Measurements from ENCODE around the gene FAM168B. TPM values are rescaled to one million over a fixed set of nuclear protein-coding genes. Genes with fewer than 3 reads are reported as not detected.

Gene FAM168B
- total RNA-seq, 2 donors from 2014 or later = 78.7 to 94.7 TPM

DNA sequence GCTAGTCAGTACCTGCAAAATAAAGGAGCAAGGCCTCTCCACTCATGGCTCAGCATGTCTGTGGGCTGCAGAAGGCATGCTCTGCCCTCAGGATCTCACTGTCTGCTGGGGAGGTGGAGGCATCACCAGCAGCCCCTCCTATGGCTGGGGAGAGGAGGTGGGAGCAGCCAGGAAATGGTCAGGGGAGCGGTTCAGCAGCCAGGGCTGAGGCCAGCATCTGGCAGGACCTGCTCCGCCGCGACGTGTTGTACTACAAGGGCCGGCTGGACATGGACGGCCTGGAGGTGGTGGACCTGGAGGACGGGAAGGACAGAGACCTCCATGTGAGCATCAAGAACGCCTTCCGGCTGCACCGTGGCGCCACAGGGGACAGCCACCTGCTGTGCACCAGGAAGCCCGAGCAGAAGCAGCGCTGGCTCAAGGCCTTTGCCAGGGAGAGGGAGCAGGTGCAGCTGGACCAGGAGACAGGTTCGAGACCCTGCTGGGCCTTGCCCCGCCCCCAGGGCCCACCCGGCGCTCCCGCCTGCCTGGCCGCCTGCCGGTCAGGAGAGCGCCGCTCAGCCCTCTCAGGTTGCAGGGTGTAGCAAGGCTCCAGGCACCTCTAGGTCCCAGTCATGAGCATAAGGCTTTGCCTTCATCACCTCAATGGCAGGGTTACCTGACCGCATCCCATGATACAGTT is 49.0 kb downstream of the FAM168B start:
- ATAC-seq = no peak
- intact Hi-C loops (cut with DNase I) = no loop called here
- no peak for DNase-seq

DNA sequence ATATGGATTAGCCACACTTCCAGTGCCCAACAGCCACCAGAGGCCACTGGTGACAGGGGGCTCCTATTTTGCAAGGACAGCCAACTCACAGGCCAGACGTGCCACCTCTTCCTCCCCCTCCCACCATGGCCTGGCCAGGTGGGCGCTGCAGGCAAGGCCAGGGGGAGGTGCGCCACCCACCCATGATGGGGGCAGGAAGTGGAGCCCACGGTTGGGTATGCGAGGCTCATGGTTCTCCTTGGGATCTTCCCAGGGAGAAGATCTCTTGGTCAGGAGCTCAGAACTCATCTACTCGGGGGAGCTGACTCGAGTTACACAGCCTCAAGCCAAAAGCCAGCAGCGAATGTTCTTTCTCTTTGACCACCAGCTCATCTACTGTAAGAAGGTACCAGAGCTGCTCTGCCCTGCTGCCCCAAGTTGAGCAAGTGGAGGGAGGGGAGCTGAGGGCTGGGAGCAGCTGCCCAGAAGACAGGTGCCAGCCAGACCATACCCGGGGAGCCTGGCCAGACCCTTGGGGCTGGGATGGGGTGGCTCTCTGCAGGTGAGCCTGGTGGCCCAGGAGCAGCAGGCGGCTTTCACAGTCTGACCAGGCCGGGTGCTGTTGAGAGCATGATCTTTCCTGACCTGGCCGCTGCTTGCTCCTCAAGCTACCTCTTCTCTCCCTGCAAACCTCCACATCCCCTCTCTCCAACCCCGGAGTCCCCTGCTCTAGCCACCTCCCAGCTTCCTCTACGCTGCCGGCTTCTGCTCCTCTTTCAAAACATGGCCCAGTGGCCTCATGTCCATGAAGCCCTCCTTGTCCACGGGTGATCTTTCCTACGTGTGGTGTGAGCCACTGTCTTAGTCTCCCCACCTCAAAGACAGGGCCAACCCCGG is 49.8 kb downstream of the FAM168B start:
- intact Hi-C loops (cut with DNase I) = no loop called here
- no peak for DNase-seq
- ATAC-seq = no peak

DNA sequence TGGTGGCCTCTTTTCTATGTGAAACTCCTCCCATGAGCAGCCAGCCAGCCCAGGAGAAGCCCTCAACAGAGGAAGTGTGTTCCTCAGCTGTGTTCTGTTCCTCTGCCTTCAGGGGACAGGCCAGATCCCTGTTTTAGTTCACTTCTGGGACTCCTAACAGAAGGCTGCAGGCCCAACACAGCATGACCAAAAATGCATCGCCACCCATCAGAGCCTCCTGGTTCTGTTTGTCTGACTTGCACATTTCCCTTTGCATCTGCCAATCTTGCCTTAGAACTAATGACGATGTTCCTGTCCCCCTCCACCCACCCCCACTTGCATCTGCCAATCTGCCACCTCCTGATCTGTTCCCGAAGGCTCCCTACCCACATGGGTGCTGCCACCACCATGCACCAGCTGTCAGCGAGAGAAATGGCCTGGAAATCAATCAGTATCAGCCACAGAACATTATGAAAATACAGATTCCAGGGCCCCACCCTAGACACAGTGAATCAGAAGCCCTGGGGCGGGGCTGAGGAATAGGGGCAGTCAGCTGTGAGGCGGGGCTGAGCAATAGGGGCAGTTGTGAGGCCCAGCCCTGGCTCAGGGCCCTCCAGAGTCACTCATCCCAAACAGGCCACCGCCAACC is 51.0 kb downstream of the FAM168B start:
- intact Hi-C loops (cut with DNase I) = no loop called here
- ATAC-seq (no peak), DNase-seq (no peak)

DNA sequence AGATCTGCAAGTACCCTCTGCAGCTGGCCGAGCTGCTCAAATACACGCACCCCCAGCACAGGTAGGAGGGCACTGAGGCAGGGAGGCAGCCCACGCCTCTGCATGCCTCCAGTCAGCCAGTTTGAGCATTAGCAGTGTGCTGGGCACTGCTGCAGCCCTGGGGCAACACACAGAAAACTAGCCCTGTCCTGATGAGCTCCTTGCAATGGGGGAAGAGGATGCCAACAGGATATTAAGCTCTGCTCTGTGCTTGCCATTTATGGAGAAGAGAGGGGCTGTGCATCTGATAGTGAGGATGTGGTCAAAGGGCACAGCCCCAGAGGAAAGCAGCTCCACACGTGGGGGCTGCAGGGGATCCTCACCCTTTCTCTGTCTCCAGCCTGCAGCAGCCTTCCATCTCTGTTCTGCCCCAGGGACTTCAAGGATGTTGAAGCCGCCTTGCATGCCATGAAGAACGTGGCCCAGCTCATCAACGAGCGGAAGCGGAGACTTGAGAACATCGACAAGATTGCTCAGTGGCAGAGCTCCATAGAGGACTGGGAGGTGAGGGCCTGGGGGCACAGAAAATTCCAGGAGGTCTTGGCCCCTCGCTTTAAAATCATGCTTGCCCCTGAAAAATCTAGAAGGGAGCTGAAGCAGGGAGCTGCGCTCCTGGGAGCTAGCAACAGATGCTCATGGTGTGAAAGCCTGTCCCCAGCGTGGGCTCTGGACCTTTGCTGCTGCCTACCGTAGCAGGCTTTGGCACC is 51.7 kb downstream of the FAM168B start:
- DNase-seq = no peak
- ATAC-seq = no peak
- intact Hi-C loops (cut with DNase I) = no loop called here

DNA sequence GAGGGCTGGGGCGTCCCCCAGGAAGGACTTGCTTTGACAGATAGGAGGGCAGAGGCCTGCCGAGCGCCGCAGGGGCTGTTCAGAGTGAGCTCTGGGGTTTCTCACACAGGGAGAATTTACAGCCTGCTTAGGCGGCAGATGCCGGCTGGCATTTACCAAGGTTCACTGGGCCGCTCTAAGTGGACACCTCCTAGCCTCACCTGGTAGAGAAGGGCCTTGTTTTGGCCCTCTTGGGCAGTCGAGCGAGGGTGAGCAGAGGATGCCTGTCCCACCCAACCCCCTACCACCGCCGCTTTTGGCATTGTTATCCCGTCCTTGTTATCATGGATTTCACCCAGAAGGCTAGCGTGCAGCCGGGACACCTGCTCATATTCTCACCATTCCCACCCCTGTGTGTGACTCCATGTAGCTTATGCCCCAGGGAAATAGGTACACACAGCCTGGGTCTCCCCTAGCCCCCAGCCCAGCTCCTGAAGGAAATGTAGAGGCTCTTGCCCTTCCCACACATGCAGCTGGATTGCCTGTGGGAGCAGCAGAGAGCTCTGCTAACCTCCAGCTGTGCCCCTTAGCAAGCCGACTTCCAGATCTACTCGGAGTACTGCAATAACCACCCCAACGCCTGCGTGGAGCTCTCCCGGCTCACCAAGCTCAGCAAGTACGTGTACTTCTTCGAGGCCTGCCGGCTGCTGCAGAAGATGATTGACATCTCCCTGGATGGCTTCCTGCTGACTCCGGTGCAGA is 52.4 kb downstream of the FAM168B start:
- intact Hi-C loops (cut with DNase I) = no loop called here
- ATAC-seq (no peak), DNase-seq (no peak)

DNA sequence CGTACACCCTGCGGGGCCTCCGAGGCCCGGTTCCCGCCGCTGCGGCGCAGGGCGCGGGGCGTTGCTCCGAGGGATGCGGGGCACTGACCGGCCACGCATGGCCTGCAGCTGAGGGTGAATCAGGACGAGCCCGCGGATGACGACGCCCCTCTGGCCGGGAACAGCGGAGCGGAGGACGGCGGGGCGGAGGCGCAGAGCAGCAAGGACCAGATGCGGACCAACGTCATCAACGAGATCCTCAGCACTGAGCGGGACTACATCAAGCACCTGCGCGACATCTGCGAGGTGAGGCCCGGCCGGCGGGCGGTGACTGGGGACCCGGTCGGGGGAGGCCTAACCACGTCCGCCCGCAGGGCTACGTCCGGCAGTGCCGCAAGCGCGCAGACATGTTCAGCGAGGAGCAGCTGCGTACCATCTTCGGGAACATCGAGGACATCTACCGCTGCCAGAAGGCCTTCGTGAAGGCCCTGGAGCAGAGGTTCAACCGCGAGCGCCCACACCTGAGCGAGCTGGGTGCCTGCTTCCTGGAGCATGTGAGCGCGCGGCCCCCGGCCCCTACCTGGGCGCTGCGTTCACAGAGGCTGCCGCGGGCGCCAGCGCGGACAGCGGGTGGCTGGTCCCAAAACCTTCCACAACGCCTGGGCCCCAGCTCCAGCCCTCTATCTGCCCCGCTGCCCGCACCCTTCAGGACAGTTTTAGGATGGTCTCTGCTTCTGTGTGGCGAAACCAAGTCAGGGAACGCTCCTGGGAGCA is 53.2 kb downstream of the FAM168B start:
- DNase-seq (no peak), ATAC-seq (peak; percentile 5 to 15)
- intact Hi-C loops (cut with DNase I) = no loop called here

- ATAC-seq = peak in 1 of 2 donors; percentile 12
- intact Hi-C loops (cut with DNase I) = no loop called here
- no peak for DNase-seq
These were observed 53.7 kb downstream of the FAM168B start for GRCh38 chr2:131039535-131039907.

DNA sequence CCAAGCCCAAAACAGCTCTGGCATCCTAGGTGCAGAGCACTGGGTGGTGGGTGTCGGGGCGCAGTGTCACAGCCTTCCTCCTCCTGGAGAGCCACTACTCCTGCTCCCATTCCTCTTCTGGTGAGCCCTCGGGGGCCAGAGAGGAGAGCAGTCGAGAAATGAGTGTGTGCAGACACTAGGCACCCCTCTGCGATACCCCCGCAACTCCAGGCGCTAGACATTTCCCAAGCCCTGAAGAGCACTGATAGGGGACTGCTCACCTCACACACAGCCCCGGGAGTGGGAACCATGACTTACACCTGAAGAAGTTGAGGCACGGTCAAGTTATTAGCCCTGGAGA is 54.2 kb downstream of the FAM168B start:
- ATAC-seq (no peak), DNase-seq (no peak)
- intact Hi-C loops (cut with DNase I) = no loop called here

GRCh38 chr2:131038258-131039100 is 54.8 kb downstream of the FAM168B start:
- intact Hi-C loops (cut with DNase I) = no loop called here
- ATAC-seq (no peak), DNase-seq (peak; percentile 13)

- DNase-seq (no peak), ATAC-seq (no peak)
- intact Hi-C loops (cut with DNase I) = no loop called here
These were observed 55.6 kb downstream of the FAM168B start for GRCh38 chr2:131037398-131038257.

DNA sequence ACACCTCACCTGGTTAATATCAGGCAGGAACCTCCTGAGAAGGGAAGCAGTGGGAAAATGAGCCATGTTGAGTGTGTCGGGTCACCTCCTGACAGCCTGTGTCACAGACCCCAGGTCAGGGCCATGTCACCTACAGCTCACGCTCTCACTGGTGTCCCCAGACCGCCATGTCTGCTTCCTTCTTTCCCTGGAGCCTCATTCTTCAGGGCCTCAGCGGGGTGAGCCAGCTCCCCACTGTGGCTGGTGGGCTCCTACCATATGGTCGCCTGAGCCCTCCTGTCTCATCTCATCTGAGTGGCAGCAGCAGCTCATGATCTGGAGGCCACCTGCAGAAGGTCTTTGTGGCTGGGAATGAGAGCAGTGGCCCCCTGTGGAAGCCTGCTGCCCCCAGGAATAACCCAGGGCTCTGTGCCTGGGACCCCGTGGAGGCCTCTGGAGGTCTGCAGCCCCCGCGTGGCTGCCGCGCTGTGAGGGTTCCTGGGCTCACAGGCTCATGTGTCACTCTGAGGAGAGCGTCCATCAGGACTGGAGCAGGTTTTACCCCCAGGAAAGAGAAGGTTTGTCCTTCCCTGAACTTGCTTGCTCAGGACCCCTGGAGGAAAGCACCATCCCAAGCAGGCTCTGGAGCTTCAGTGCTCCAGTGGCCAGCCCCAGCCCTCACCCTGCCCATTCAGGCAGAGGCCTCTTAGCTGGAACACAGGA is 56.4 kb downstream of the FAM168B start:
- ATAC-seq = no peak
- no peak for DNase-seq
- intact Hi-C loops (cut with DNase I) = no loop called here

DNA sequence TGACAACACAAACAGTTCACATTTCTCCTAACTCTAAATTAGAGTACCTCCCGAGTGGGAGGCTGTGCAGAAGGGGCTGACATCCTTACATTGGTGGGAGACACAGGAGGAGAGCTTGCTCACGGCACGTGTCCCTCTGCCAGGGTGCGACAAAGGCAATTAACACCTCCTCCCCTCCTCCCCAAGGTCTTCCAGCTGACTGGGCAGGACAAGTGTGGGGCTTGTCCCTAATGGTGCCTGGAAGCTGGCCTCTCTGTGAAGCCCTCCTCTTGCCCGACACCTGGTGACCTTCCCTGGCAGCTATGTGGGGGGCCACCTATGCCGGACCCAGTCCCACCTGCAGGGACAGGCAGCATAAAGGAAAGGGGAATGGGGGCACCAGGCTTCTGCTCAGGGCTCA is 57.0 kb downstream of the FAM168B start:
- intact Hi-C loops (cut with DNase I) = no loop called here
- ATAC-seq = no peak
- no peak for DNase-seq

GRCh38 chr2:131035826-131036231 is 57.4 kb downstream of the FAM168B start:
- intact Hi-C loops (cut with DNase I) = no loop called here
- DNase-seq (no peak), ATAC-seq (no peak)

GRCh38 chr2:131035112-131035825 is 58.0 kb downstream of the FAM168B start:
- intact Hi-C loops (cut with DNase I) = no loop called here
- DNase-seq (no peak), ATAC-seq (peak in 1 of 2 donors; percentile 24)

Measured in left cardiac atrium (tissue), 4 donors.